Liver (tissue), 3 donors: ENCODE measurements around the gene PARP9.

Experiments
- RAD21 ChIP-seq, 2 donors: IDR thresholded peaks; 2 replicates each; pipeline ENCODE4 v1.6.1; 2016; ENCODE audit warnings: antibody characterized with exemption in 2 of 2, mild to moderate bottlenecking in 2 of 2
- TF ChIP-seq, protein P1 (sequence below): IDR thresholded peaks from 2 replicates; pipeline ENCODE4 v1.6.1; 2016; ENCODE audit warnings: antibody characterized with exemption
- TF ChIP-seq, protein P2 (sequence below): fragments of 150-350 bp; IDR thresholded peaks from 2 replicates; pipeline ENCODE4 v1.5.1; 2017; ENCODE audit warnings: improper control_type of control experiment, low read depth, low read length; ENCODE audit not compliant: missing input control
- TF ChIP-seq, protein P3 (sequence below): IDR thresholded peaks from 2 replicates; pipeline ENCODE4 v1.6.1; 2016; ENCODE audit warnings: antibody characterized with exemption, mild to moderate bottlenecking
- TF ChIP-seq, protein P4 (sequence below): IDR thresholded peaks from 2 replicates; pipeline ENCODE4 v1.6.1; 2016; ENCODE audit warnings: antibody characterized with exemption
- donor health status: healthy.
- donor health status: healthy.

DNA sequence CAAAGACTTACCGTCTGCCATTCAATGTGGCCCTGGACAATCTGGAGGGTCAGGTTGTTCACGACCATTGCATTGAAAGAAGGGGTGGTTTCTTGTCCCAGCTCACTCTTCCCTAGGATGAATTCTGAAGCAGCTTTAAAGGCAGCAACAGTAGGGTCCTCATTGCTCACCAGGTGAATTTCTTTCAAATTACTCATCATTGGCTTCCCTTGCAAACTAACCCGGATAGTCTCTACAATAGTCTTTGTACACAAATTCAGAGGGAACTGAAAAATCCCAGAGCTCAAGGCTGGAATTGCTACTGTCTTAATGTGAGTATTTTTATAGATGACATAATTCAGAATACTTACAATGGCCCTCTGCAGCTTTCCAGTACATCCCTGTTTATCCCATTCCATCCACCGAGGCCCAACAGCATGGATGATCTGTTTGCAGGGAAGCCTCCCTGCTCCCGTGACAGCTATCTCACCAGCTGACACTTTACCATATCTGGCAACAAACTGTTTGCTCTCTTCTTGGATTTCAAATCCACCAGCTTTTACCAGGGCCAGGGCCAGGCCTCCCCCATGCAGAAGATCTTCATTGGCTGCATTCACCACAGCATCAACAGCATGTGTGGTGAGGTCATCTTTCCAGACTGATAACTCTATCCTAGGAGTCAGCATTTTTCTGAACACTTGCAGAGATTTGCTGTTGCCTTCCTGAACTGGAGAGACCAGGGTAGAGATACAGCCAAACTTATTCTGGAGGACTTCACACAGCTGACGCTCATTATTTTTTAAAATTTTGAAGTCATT is 8.6 kb downstream of the PARP9 start:
- TF ChIP-seq, protein P1, sequence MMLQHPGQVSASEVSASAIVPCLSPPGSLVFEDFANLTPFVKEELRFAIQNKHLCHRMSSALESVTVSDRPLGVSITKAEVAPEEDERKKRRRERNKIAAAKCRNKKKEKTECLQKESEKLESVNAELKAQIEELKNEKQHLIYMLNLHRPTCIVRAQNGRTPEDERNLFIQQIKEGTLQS: no peak
- TF ChIP-seq, protein P2, sequence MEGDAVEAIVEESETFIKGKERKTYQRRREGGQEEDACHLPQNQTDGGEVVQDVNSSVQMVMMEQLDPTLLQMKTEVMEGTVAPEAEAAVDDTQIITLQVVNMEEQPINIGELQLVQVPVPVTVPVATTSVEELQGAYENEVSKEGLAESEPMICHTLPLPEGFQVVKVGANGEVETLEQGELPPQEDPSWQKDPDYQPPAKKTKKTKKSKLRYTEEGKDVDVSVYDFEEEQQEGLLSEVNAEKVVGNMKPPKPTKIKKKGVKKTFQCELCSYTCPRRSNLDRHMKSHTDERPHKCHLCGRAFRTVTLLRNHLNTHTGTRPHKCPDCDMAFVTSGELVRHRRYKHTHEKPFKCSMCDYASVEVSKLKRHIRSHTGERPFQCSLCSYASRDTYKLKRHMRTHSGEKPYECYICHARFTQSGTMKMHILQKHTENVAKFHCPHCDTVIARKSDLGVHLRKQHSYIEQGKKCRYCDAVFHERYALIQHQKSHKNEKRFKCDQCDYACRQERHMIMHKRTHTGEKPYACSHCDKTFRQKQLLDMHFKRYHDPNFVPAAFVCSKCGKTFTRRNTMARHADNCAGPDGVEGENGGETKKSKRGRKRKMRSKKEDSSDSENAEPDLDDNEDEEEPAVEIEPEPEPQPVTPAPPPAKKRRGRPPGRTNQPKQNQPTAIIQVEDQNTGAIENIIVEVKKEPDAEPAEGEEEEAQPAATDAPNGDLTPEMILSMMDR: no peak
- no peak for TF ChIP-seq RAD21 (IDR thresholded peaks at IDR 0.05)
- TF ChIP-seq, protein P3, sequence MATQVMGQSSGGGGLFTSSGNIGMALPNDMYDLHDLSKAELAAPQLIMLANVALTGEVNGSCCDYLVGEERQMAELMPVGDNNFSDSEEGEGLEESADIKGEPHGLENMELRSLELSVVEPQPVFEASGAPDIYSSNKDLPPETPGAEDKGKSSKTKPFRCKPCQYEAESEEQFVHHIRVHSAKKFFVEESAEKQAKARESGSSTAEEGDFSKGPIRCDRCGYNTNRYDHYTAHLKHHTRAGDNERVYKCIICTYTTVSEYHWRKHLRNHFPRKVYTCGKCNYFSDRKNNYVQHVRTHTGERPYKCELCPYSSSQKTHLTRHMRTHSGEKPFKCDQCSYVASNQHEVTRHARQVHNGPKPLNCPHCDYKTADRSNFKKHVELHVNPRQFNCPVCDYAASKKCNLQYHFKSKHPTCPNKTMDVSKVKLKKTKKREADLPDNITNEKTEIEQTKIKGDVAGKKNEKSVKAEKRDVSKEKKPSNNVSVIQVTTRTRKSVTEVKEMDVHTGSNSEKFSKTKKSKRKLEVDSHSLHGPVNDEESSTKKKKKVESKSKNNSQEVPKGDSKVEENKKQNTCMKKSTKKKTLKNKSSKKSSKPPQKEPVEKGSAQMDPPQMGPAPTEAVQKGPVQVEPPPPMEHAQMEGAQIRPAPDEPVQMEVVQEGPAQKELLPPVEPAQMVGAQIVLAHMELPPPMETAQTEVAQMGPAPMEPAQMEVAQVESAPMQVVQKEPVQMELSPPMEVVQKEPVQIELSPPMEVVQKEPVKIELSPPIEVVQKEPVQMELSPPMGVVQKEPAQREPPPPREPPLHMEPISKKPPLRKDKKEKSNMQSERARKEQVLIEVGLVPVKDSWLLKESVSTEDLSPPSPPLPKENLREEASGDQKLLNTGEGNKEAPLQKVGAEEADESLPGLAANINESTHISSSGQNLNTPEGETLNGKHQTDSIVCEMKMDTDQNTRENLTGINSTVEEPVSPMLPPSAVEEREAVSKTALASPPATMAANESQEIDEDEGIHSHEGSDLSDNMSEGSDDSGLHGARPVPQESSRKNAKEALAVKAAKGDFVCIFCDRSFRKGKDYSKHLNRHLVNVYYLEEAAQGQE: no peak
- TF ChIP-seq, protein P4, sequence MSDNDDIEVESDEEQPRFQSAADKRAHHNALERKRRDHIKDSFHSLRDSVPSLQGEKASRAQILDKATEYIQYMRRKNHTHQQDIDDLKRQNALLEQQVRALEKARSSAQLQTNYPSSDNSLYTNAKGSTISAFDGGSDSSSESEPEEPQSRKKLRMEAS: no peak
